CD14-positive monocyte (primary cell): Measurements from ENCODE around the gene TBC1D16. TPM values are rescaled to one million over a fixed set of nuclear protein-coding genes. Genes with fewer than 3 reads are reported as not detected.

Source experiments
- DNase-seq, 3 donors: peaks; one replicate each; pipeline ENCODE4 v3.0.0-alpha.2; 2011 to 2022
- H2AFZ ChIP-seq: 2 replicates; pipeline ENCODE4 v1.6.0; 2012; ENCODE audit warnings: mild to moderate bottlenecking, low read depth, low read length, inconsistent platforms; ENCODE audit not compliant: insufficient read depth, poor library complexity, severe bottlenecking
- H3K27ac ChIP-seq, 2 donors: 1 replicate in 1 of 2; 2 replicates in 1 of 2; pipeline ENCODE4 v1.5.1; 2012 to 2013; ENCODE audit warnings: low read length in 2 of 2, control low read depth in 1 of 2, inconsistent platforms in 1 of 2, low read depth in 1 of 2, mild to moderate bottlenecking in 1 of 2
- H3K27me3 ChIP-seq, 2 donors: one replicate each; pipeline versions ENCODE4 v1.6.0 to v1.6.1; 2011 to 2013; ENCODE audit warnings: low read length in 2 of 2; ENCODE audit not compliant: control insufficient read depth in 2 of 2, insufficient read depth in 2 of 2
- H3K36me3 ChIP-seq, 2 donors: replicated peaks in 1 of 2; 1 replicate in 1 of 2; 2 replicates in 1 of 2; pipeline versions ENCODE4 v1.5.1 to v1.6.1; 2012 to 2013; ENCODE audit warnings: low read length in 2 of 2, control low read depth in 1 of 2, inconsistent platforms in 1 of 2, mild to moderate bottlenecking in 1 of 2; ENCODE audit not compliant: insufficient read depth in 2 of 2, control insufficient read depth in 1 of 2
- H3K4me1 ChIP-seq, 2 donors: 1 replicate in 1 of 2; 2 replicates in 1 of 2; pipeline versions ENCODE4 v1.5.1 to v1.6.1; 2012 to 2013; ENCODE audit warnings: low read length in 2 of 2, control low read depth in 1 of 2, inconsistent platforms in 1 of 2, mild to moderate bottlenecking in 1 of 2, moderate library complexity in 1 of 2; ENCODE audit not compliant: insufficient read depth in 2 of 2, control insufficient read depth in 1 of 2
- H3K4me2 ChIP-seq: replicated peaks from 2 replicates; pipeline ENCODE3; 2012; ENCODE audit warnings: low read length, moderate library complexity, mild to moderate bottlenecking; ENCODE audit not compliant: poor library complexity, severe bottlenecking; ENCODE audit errors: extremely low read depth
- H3K4me3 ChIP-seq, 3 experiments: fragments of 200-600 bp in 1 of 3; sonication (generic) in 1 of 3; replicated peaks in 1 of 3; 1 replicate in 2 of 3; 2 replicates in 1 of 3; pipeline ENCODE4 v1.5.1; 2011 to 2013; ENCODE audit warnings: low read length in 3 of 3, mild to moderate bottlenecking in 3 of 3, control low read depth in 2 of 3, low read depth in 2 of 3, inconsistent platforms in 1 of 3, moderate library complexity in 1 of 3
- H3K79me2 ChIP-seq: 2 replicates; pipeline ENCODE4 v1.6.0; 2012; ENCODE audit warnings: mild to moderate bottlenecking, control low read depth, inconsistent platforms, low read length, moderate library complexity; ENCODE audit not compliant: insufficient read depth
- H3K9ac ChIP-seq: 2 replicates; pipeline ENCODE4 v1.6.0; 2017; ENCODE audit warnings: low read length, mild to moderate bottlenecking; ENCODE audit not compliant: insufficient read depth, poor library complexity, severe bottlenecking
- H3K9me3 ChIP-seq, 2 donors: replicated peaks in 1 of 2; 1 replicate in 1 of 2; 2 replicates in 1 of 2; pipeline versions ENCODE4 v1.5.1 to v1.6.1; 2012 to 2013; ENCODE audit warnings: low read length in 2 of 2, control low read depth in 1 of 2; ENCODE audit not compliant: control insufficient read depth in 1 of 2, insufficient read depth in 1 of 2
- H4K20me1 ChIP-seq: 2 replicates; pipeline ENCODE4 v1.6.0; 2012; ENCODE audit warnings: mild to moderate bottlenecking, low read length, control low read depth, moderate library complexity; ENCODE audit not compliant: insufficient read depth
- H3K27ac Mint-ChIP-seq, 7 donors: one replicate each; pipeline ENCODE4 v1.8.0; 2020; ENCODE audit warnings: mild to moderate bottlenecking in 7 of 7, mixed read lengths in 7 of 7, moderate library complexity in 6 of 7, inconsistent platforms in 2 of 7
- H3K27me3 Mint-ChIP-seq, 3 donors: one replicate each; pipeline ENCODE4 v1.8.0; 2021 to 2022; ENCODE audit warnings: low read depth in 3 of 3, mild to moderate bottlenecking in 3 of 3, mixed read lengths in 3 of 3, moderate library complexity in 3 of 3, inconsistent platforms in 1 of 3
- H3K36me3 Mint-ChIP-seq, 2 donors: one replicate each; pipeline ENCODE4 v1.8.0; 2020; ENCODE audit warnings: mixed read lengths in 2 of 2, inconsistent platforms in 1 of 2, mild to moderate bottlenecking in 1 of 2
- H3K4me1 Mint-ChIP-seq: one replicate; pipeline ENCODE4 v1.8.0; 2020; ENCODE audit warnings: mild to moderate bottlenecking, mixed read lengths
- H3K4me3 Mint-ChIP-seq, 2 donors: one replicate each; pipeline ENCODE4 v1.8.0; 2020; ENCODE audit warnings: mild to moderate bottlenecking in 2 of 2, mixed read lengths in 2 of 2, moderate library complexity in 1 of 2
- H3K9me3 Mint-ChIP-seq, 7 donors: one replicate each; pipeline ENCODE4 v1.8.0; 2020 to 2022; ENCODE audit warnings: mixed read lengths in 7 of 7, mild to moderate bottlenecking in 6 of 7, moderate library complexity in 6 of 7, inconsistent platforms in 2 of 7
- CTCF ChIP-seq: fragments of 200-600 bp; IDR thresholded peaks from one replicate; pipeline ENCODE4 v1.8.0; 2022; ENCODE audit warnings: antibody characterized with exemption, mild to moderate bottlenecking
- WGBS: methylation state at CpG from one replicate; pipeline ENCODE4 v1.1.5; 2013; ENCODE audit warnings: missing lambda C conversion rate; ENCODE audit not compliant: insufficient coverage; 5-methylcytosine and 5-hydroxymethylcytosine counted together
- intact Hi-C, 2 donors: fragments of 100-400 bp; cut with micrococcal nuclease; formaldehyde crosslinking; loops; one replicate each; pipeline versions ENCODE4 v1.15.0 to v1.15.1; 2023
- polyA plus RNA-seq, 3 donors: library from polyadenylated mRNA; depleted of rRNA in 1 of 3; unstranded in 2 of 3; stranded (reverse) in 1 of 3; fragments of 300-500 nt in 2 of 3; fragments of >200 nt in 1 of 3; fragmentation: Illumina TruSeq in 2 of 3; gene quantifications; 1 replicate in 2 of 3; 2 replicates in 1 of 3; pipeline ENCODE4 v1.2.3, GENCODE V29; 2012 to 2021

Gene TBC1D16
- polyA plus RNA-seq, 3 donors, result 0.11 to 0.53 (median 0.27) TPM

GRCh38 chr17:79942591-79943346, 92.9 kb downstream of the TBC1D16 start:
- intact Hi-C loops, result no loop called here
- H3K9me3 ChIP-seq, result no peaks in the 10 kb centered on the region
- H3K27me3 ChIP-seq, result peaks cover 0 to 5% of the 10 kb centered on the region in 2 donors
- no peak for TF ChIP-seq CTCF
- H3K79me2 ChIP-seq, result no peaks in the 10 kb centered on the region
- H3K27me3 Mint-ChIP-seq, result peaks cover 11 to 16% (median 15%) of the 10 kb centered on the region in 3 donors
- no peaks in the 10 kb centered on the region for H3K36me3 ChIP-seq
- no peaks in the 10 kb centered on the region for H3K9me3 Mint-ChIP-seq
- H4K20me1 ChIP-seq, result no peaks in the 10 kb centered on the region
- no peak overlapping the region for H3K4me3 ChIP-seq
- no peak overlapping the region for H3K4me2 ChIP-seq
- H3K4me1 Mint-ChIP-seq, result peaks cover 9% of the 10 kb centered on the region
- H3K9ac ChIP-seq, result peak overlapping the region; percentile 4
- H3K27ac ChIP-seq, result no peak overlapping the region
- peaks cover 4 to 10% of the 10 kb centered on the region in 2 donors for H3K4me1 ChIP-seq
- peak overlapping the region; percentile 41 for H2AFZ ChIP-seq
- peak in 1 of 3 donors; percentile 17 for DNase-seq
- H3K36me3 Mint-ChIP-seq, result no peaks in the 10 kb centered on the region
- WGBS, result 17% methylated on average over 35 of the region's 35 CpGs
- H3K27ac Mint-ChIP-seq, result peak overlapping the region in 2 of 7 donors; percentile 8 to 40
- peak overlapping the region in 1 of 2 donors; percentile 61 for H3K4me3 Mint-ChIP-seq

DNA sequence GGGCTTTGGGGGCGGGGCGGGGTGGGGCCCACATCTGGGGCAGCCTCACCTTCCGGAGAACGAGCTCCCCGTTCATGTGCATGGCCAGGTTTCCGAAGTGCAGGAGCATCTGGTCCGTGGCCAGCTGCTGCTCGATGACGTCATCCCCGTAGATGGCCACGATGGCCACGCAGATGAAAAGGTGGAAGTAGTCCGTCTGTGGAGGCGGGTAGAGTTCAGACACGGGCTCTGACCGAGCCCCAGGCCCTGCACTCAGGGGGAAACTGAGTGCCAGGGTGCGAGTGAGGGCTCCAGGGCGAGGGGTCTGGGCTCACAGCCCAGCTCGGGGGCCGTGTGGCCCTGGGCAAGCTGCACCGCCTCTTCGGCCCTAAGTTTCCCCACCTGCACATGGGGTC, 93.7 kb downstream of the TBC1D16 start:
- H3K4me3 Mint-ChIP-seq, result no peak overlapping the region
- Histone ChIP-seq H2AFZ (no peak overlapping the region), H3K27ac (no peak overlapping the region), H3K27me3 (peaks cover 0 to 5% of the 10 kb centered on the region in 2 donors), H3K4me3 (no peak overlapping the region), H3K36me3 (no peaks in the 10 kb centered on the region), H3K4me2 (no peak overlapping the region), H3K9me3 (no peaks in the 10 kb centered on the region), H3K79me2 (no peaks in the 10 kb centered on the region), H3K4me1 (peaks cover 9 to 17% of the 10 kb centered on the region in 2 donors), H3K9ac (no peak overlapping the region), H4K20me1 (no peaks in the 10 kb centered on the region)
- peaks cover 11 to 23% (median 16%) of the 10 kb centered on the region in 3 donors for H3K27me3 Mint-ChIP-seq
- no peak for DNase-seq
- H3K4me1 Mint-ChIP-seq, result peaks cover 16% of the 10 kb centered on the region
- H3K9me3 Mint-ChIP-seq, result no peaks in the 10 kb centered on the region
- no peak for TF ChIP-seq CTCF
- WGBS, result 76% methylated on average over 20 of the region's 22 CpGs
- no peaks in the 10 kb centered on the region for H3K36me3 Mint-ChIP-seq
- H3K27ac Mint-ChIP-seq, result no peak overlapping the region
- intact Hi-C loops, result no loop called here
